Glutamatergic neuron (in vitro differentiated cells): Measurements from ENCODE around the gene CD19. TPM values are rescaled to one million over a fixed set of nuclear protein-coding genes. Genes with fewer than 3 reads are reported as not detected.

ENCODE experiments used
- DNase-seq: peaks from one replicate; pipeline ENCODE4 v3.0.0; 2022
- H3K27ac Mint-ChIP-seq: one replicate; pipeline ENCODE4 v1.8.0; 2020; ENCODE audit warnings: mild to moderate bottlenecking, mixed read lengths, inconsistent platforms; ENCODE audit not compliant: unreplicated experiment
- H3K27me3 Mint-ChIP-seq: one replicate; pipeline ENCODE4 v1.8.0; 2020; ENCODE audit warnings: mild to moderate bottlenecking, moderate library complexity, mixed read lengths, inconsistent platforms; ENCODE audit not compliant: unreplicated experiment
- H3K36me3 Mint-ChIP-seq: one replicate; pipeline ENCODE4 v1.8.0; 2020; ENCODE audit warnings: mild to moderate bottlenecking, mixed read lengths, inconsistent platforms; ENCODE audit not compliant: unreplicated experiment
- H3K4me1 Mint-ChIP-seq: one replicate; pipeline ENCODE4 v1.8.0; 2020; ENCODE audit warnings: mild to moderate bottlenecking, low read depth, mixed read lengths, inconsistent platforms; ENCODE audit not compliant: unreplicated experiment
- H3K4me3 Mint-ChIP-seq: one replicate; pipeline ENCODE4 v1.8.0; 2020; ENCODE audit warnings: mild to moderate bottlenecking, mixed read lengths, inconsistent platforms; ENCODE audit not compliant: unreplicated experiment
- H3K9me3 Mint-ChIP-seq: one replicate; pipeline ENCODE4 v1.8.0; 2020; ENCODE audit warnings: mild to moderate bottlenecking, moderate library complexity, mixed read lengths, inconsistent platforms; ENCODE audit not compliant: unreplicated experiment
- CTCF ChIP-seq: fragments of 200-600 bp; sonication (generic); IDR thresholded peaks from one replicate; pipeline ENCODE4 v1.5.0; 2021; ENCODE audit not compliant: partially characterized antibody, unreplicated experiment
- total RNA-seq: library from RNA; stranded (reverse); fragmentation: NEBNext Ultra II Directional; extraction: Animal tissue kit (Norgen Biotek cat#: 25700); gene quantifications from one replicate; pipeline ENCODE4 v1.2.1, GENCODE V29; 2021; ENCODE audit not compliant: unreplicated experiment

The CD19 gene
- total RNA-seq, 1 donor from 2014 or later: 0.27 TPM

GRCh38 chr16:28987170-28987853, 55.5 kb downstream of the CD19 start:
- TF ChIP-seq CTCF: no peak
- no peaks in the 10 kb centered on the region for H3K4me1 Mint-ChIP-seq
- H3K27ac Mint-ChIP-seq: no peak overlapping the region
- peaks cover 6% of the 10 kb centered on the region for H3K9me3 Mint-ChIP-seq
- H3K4me3 Mint-ChIP-seq: no peak overlapping the region
- peaks cover 7% of the 10 kb centered on the region for H3K36me3 Mint-ChIP-seq
- peaks cover 3% of the 10 kb centered on the region for H3K27me3 Mint-ChIP-seq
- no peak for DNase-seq

Other genes with a start within 250 kb of the CD19 start
- gene EIF3C, start 220.5 kb upstream of the CD19 start, total RNA-seq: 832 TPM
- gene NPIPB9, start 180.2 kb upstream of the CD19 start, total RNA-seq: 3.0 TPM
- gene ATXN2L, start 109.0 kb upstream of the CD19 start, total RNA-seq: 261 TPM
- 143 TPM for gene TUFM, start 85.6 kb upstream of the CD19 start, total RNA-seq
- 72.1 TPM for gene SH2B1, start 68.1 kb upstream of the CD19 start, total RNA-seq
- gene ATP2A1, start 53.5 kb upstream of the CD19 start, total RNA-seq: 4.5 TPM
- 15.3 TPM for gene RABEP2, start 6.7 kb upstream of the CD19 start, total RNA-seq
- gene NFATC2IP, start 19.0 kb downstream of the CD19 start, total RNA-seq: 59.6 TPM
- gene SPNS1, start 42.8 kb downstream of the CD19 start, total RNA-seq: 50.6 TPM
- 8.3 TPM for gene LAT, start 53.1 kb downstream of the CD19 start, total RNA-seq